Activated naive CD4-positive, alpha-beta T cell treated with anti-CD3 and anti-CD28 coated beads, Interleukin-2, amount 50 U/mL, for 16 hours (primary cell): ENCODE results near the gene CDH23.

Experiments used
- DNase-seq: peaks from one replicate; pipeline ENCODE4 v3.0.0-alpha.2; 2020

CDH23 gene

DNA sequence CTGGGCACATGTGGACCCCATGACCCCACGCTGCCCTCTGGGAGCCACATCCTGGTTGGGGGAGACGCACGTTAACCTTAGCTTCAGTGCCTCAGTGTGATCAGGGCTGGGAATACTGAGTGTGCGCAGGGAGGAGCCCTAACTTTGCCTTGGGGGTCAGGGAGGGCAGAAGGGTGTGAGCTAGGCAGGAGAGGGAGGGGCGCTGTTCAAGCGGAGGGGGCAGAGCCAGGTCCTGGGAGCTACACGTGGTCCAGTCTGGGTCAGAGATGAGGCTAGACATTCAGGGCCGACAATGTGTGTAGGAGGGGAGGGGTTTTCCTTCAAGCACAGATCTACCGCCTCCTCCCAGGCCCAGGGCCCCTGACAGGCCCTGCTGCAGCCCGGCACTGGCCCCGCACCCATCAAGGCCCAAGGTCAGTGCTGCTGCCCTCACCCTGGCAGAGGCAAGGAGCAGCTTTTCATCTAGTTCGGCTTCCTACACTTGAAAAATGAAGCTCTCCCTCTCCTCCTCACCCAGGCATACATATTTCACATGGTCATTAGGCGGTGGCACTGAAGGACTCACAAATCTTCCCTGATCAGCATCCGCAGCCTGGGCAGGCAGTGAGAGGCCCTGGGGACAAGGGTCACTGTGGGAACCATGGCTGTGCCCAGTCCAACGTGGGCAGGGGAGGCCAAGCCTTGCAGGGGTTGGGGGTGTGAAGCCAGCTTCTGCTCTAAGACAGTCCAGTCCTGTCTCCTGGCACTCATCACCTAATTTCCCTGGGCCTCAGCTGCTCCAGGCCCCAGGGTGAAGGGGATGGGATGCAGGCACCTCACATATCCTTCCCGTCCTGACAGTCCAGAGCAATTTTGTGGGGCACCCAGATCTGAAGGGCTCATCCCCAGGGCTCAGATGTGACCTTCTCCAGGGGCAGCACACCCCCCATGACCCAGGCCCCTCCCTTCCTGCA lies 275.6 kb downstream of the CDH23 start:
- no peak for DNase-seq

DNA sequence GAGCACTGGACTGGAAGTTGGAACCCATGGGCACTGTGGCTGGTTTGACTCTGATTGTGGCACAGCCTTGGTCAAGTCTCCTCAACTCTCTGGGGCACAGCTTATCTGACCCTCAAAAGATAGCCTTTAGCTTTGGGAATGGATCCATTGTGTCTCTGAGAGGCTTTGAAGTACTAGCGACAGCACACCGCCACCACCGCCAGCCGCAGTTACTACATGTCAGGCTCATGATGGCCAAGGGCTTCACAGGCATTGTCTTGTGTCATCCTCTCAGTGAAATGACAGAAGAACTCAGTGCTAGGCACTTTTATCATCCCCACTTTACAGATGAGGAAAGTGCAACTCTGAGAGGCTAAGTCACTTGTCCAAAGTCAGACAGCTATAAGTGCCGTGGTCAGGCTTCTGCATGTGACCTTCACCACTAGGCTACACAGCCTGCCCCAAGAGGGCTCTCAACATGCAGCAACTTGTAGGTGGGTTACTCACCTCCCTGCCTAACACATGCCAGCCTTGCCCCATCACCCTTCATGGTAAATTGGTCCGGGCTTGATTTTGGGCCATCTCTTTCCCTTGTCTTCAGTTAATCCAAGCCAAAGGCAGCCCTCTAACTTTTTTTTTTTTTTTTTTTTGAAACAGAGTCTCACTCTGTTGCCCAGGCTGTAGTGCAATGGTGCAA lies 278.7 kb downstream of the CDH23 start:
- DNase-seq: no peak

DNA sequence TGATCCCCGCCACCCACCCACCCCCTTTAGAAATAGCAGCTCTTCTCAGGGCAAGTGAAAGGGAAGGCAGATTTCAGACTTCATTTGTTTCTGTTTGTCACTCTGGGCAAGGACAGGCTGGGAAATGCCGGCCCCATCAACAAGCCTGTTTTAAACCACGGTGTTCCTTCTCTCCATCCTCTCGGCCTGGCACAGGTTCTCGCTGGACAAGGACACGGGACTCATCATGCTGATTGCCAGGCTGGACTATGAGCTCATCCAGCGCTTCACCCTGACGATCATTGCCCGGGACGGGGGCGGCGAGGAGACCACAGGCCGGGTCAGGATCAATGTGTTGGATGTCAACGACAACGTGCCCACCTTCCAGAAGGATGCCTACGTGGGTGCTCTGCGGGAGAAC lies 280.5 kb downstream of the CDH23 start:
- DNase-seq: no peak

DNA sequence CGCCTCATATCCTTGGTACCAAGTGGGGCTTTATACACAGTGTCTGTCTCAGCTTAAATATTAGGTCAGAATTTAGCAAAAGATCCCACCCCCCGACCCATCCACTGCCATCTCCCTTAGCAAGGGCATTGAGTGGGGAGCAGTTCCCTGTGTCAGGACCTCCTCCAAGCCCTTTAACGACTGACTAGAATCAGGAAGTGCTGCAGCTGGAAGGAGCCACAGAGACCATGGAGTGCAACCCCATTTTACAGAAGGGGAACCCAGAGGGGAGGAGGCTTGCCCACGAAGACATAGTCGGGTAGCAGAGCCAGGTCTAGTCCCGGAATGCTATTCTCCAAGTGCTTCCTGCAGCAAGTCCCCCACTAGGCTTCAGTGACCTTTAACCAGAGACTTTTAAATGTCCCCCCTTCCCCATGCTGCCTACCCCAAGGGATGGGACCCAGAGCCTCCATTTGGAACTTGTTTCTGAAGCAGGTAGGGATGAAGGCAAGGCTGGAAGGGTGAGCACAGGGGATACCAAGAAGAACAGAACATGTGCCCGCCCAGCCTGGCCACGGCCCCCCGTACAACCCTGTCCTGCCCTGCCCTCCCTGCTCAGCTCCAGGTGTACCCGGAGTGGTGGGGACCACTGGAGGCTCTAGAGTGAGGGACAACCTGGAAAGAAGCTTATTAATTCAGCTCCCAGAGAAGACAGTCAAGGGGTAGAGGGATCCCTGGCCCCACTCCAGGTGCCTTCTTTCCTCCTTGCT lies 281.5 kb downstream of the CDH23 start:
- DNase-seq: no peak

DNA sequence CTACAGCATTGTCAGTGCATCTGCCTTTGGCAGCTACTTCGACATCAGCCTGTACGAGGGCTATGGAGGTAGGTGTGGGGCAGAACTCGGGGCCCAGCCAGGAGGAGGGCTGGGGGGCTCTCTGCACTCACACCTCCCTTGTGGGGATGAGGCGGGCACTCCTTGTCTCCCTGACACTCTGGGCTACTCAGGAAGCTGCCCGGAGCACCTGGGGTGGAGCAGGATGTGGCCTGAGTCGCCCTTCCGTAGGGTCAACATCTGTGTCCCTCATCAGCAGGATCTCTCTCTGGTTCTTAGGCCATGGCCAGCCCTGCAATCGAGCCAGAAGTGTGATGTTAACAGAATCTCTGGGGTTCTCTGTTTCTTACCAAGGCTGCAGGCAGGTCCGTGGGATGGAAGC lies 282.7 kb downstream of the CDH23 start:
- no peak for DNase-seq

DNA sequence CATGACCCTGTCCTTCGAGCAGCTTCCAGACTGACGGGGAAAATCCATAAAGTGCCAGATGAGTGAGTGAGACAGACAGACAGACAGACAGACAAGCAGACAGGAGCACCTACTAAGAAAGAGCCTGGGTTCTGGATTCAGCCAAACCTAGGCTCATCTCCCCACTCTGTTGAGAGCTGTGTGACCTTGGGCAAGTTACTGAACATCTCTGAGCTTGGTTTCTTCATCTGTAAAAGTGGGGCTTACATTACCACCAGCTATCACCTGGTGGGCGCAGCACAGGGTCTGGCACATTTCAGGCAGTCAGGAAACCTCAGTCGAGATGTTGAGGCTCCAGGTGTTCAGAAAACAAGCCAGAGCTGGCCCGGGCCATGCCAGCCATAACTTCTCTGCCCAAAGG lies 285.3 kb downstream of the CDH23 start:
- no peak for DNase-seq

DNA sequence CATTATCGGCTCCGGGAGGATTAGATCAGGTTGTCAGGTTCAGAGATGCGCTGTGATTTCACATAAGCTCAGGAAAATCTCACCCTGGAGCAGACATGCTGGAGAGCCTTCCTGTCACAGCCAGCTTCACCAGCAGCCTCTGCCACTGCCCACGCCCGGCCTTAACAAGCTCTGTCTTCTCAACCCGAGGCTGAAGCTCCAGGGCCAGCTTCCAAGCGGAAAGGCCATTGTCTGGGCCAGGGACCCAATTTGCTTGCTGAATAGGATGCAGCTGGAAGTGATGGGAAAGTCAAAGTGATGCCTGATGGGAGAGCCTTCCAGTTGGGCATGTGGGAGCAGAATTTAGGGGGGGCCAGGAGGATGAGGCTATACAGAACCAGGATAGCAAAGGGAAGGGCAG lies 286.6 kb downstream of the CDH23 start:
- DNase-seq: no peak

DNA sequence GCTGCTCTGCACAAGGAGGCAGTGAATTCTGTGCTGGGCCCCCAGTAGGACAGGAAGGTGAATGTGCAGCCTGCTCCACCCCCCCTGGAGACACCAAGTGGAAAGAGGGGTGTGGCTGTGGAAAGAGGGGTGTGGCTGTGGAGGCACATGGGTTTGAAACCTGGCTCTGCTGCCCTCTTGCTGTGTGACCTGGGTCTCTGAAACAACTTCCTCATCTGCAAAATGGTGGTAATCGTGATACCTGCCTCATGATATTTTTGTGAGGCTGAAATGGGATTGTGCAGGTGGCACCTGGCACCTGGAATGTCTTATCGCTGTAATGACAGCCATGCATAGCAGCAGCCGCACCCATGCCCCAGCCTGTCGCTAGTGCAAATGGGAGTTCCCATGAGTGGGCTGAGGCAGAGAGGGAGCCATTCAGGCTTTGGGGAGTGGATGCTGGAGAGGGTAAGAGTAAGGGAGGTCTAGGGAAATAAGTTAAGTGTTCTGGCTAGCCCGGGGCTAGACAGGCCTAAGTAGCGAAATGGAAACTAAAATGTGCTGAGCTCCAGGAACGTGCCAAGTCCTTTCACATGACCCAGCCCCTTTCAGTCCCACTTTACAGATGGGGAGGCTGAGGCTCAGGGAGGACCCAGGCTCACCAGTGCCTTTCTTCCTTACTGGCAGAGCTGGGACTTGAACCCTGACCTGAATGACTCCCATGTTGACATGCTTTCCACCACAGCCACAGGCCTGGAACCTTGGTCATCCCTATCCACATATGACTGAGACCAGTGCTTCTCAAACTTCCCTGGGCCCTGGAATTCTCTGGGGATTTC lies 287.8 kb downstream of the CDH23 start:
- DNase-seq: peak; percentile 21

DNA sequence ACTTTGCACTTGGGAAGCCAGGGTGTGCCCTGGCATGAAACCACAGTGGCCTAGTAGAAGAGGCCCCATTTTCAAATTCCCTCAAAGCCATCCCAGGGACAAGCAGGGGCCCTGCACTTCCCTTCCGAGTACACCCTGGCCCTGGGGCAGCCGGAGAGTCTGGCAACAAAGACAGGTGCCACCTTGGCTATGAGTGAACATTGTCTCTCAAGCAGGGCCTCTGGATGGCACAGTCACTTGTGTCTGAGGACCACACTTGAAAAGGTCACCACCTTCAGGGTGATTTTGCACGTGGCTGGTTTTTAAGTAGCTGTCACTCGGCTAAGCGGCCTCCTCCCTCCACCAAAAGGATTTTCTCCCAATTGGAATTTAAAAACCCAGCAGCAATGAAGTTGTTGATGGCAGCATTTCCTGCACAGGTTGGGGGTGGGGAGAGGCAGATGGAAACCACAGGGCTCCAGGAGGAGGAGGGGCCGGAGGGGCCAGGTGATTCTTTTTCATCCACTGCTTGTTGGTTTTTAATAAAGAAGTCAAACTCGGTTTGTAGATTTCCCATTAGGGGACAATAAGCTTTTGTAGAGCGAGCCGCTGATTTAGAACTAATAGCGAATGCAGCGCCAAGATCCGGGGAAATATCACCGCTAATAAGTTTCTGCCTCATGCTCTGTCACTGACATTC lies 289.0 kb downstream of the CDH23 start:
- no peak for DNase-seq

DNA sequence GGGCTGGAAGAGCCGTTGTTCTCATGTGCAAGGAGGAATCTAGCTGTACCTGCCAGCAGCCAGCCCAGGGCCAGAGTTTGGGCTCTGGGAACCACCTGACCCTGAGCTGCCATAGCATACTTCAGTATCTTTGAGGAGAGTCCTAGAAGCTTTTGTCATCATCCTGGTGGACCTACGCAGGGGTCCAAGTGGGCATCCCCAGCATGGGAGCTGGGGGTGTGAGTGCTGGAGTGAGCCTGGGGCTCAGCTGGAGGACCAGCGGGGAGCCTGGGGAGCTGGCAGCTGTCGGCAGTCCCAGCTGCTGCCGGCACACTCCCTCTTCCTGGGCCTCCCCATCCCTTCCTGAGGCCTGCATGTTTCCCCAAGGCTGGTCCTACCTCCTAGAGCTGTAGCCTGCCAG lies 290.4 kb downstream of the CDH23 start:
- no peak for DNase-seq

DNA sequence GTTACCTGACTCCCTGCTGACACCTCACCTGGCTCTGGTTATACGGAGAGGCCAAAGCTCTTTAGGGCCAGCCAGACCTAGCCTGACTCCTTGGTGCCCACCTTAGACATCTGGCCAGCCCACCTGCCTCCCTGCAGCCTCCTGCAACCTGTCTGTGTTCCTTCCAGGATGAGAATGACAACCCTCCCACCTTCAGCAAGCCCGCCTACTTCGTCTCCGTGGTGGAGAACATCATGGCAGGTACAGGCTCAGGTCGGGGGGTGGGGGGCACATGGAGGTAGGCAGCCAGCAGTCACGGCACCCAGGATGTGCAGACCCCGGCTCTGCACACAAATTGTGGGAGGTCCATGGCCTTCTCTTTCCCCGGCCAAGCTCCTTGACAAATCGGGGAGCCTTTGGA lies 290.8 kb downstream of the CDH23 start:
- DNase-seq: no peak

DNA sequence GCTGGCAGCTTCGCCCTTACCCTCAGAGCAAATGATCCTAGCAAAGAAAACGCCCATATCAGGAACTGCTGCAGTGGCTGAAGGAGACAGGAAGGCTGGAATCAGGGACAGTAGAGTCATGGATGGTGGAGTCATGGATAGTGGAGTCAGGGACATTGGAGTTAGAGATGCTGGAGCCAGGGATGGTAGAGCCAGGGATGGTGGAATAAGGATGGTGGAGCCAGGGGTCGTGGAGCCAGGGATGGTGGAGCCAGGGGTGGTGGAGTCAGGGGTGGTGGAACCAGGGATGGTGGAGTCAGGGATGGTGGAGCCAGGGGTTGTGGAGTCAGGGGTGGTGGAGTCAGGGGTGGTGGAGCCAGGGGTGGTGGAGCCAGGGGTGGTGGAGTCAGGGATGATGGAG lies 291.5 kb downstream of the CDH23 start:
- no peak for DNase-seq

DNA sequence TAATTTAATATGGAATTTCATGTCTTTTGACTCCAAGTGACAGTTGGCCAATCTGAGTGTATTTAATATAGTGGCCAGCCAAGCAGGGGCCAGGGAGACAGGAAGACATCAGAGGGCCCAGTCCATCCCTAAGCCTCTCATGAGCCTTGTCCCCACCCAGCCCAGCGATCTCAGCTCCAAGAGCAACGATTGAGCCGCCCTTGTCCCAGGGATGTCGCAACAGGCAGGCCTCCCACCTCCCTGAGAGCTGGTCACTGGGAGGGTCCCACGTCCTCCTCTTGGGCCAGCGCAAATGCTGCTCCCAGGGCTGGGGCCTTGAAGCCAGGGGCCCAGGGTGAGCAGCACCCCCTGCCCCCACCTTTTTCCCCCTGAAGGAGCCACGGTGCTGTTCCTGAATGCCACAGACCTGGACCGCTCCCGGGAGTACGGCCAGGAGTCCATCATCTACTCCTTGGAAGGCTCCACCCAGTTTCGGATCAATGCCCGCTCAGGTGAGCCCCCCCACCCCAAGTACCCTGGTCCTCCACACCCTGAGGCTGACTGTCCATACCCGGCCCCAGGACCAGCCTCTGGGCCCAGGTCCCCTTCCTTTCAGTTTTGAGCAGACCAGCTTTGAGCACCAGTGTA lies 293.5 kb downstream of the CDH23 start:
- no peak for DNase-seq

DNA sequence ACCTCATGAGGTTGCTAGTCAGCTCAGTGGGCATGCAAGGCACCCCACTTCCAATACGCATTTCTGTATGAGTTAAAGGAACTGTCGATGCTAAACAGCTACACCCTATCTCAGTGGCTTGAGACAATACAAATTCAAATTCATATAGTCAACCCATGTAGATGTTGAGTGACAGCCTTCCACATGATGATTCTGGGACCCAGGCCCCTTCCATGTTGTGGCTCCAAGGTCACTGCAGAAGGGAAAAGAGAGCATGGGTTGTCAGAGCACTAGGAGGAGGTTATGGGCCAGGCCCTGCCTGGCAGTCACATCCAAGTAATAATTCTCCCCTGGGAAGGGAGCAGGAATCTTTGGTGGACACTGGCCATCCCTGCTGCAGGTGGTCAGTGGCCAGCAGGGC lies 294.7 kb downstream of the CDH23 start:
- DNase-seq: no peak

DNA sequence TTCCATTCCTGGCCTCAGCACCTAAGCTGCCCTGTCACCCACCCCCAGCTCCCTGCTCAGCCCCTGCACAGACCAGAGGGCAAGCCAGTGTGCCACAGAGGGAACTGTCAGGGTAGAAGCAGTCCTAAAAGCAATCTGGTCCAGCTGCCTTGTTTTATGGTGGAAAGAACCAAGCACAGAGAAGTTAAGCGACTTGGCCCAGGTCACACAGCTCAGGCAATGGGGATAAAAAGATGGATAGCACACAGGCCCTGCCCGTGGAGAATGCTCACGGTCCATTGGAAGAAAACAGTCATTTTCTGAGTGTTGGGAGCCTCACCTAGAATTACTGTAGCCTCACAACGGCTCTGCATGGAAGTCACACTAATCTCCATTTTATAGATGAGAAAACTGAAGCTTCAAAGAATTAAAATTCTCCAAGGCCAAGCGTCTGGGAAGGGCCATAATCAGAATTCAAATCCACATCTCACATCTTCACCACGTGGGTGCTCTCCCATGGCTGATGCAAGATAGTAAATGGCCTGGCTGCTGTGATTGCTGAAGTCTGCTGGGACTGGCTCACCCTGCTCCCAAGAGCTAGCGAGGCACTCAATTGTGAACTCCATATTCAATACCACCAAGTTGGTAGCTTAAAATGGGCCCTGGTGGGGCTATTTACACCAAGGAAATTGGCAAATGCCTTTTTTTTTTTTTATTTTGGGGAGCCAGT lies 296.0 kb downstream of the CDH23 start:
- no peak for DNase-seq

DNA sequence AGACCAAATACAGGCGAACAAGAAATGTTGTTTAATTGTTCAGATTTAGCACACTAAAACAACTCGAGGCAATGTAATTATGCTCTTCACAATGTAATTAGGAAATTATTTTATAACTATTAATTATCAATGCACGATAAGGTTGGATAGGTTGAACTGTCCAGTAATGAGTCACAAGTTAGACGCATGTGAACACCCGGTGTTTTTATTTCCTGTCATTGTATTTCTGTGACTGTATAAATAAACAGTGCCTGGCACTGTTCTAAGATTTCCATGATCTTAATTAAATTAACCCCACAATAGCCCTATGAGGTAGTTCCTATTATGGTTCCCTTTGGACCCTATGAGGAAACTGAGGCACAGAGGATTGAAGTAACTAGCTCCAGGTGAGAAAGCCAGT lies 296.7 kb downstream of the CDH23 start:
- no peak for DNase-seq

DNA sequence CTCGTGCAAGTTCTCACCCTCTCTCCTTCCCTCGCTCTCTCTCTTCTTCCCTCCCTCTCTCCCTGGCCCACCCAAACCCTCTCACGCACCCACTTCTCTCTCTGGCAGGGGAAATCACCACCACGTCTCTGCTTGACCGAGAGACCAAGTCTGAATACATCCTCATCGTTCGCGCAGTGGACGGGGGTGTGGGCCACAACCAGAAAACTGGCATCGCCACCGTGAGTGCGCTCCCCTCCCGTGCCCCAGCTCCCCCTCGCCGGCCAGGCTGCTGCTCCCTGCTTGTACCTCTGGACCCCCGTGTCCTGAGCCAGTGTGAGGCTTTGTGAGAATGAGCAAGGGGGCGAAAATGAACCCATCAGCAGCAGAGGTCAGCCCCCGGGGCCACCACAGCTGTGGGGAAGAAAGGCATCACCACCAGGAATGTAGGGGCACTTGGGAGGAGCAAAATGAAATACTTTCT lies 297.4 kb downstream of the CDH23 start:
- no peak for DNase-seq

DNA sequence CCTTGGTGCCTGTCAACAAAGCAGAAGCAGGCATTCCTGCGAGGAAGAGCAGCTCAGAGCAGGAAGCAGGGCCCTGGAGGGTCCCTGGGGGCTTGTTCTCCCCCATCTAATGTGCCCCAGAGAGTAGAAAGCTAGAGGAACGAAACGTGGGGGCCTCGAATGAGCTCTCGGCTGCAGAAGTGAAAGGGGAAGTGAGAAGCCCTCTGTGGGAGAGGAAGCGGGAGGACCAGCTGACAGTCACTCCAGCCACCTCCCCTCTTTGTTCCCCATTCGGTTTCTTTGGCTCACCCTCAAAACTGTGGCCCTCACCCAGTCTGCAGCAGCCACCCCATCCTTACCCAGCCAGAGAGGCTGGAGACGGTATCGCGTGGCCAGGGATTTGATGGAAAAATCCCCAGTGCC lies 297.8 kb downstream of the CDH23 start:
- DNase-seq: peak; percentile 39

DNA sequence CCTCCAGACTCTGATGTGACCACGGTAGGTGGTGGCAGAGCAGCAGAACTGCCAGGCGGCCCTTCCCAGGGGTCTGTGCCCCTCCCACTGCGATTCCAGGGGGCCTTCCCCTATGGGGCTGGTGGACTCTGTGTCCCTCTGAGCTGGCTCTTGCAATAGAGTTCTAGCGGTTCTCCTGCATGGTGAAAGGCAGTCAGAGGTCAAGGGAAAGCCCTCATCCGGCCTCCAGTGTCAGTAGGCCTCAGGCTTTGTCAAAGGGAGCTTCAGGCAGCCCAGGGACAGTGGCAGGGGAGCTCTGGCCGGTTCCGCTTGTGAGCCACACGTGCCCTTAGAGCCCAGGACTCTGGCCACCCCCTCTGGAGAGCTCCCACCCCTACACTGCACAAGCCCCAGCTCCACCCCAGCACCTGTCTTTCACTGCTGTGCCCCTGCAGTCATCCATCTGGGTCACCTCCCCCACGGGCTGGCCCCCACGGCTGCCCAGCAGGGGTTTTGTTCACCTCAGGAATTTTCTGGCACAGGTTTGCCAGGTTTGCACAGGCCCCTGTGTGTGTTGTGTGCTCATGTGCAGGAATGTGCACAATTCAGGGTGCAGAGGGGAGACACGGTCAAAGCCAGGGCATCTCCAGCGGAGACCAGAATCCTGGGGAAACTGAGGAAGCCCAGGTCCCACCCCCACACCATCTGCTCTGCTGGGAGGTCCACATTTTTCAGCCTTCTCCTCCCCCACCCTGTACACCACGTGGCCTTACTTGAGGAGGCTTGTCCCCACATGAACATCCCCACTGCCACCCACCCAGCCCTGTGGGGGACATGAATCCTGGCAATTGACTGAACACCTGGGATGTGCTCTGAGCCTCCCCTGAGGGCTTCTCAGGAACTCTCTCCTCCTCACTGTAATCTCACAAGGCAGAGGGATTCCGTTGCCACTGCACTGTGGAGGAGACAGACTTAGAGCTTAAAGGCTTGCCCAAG lies 299.1 kb downstream of the CDH23 start:
- no peak for DNase-seq
